Measurements from ENCODE around the gene CDKN2A. TPM values are rescaled to one million over a fixed set of nuclear protein-coding genes. Genes with fewer than 3 reads are reported as not detected.

Gene CDKN2A
- total RNA-seq (2014; rRNA removed; shearing (Covaris generic)), result not detected in 2 replicates

GRCh38 chr9:21993893-21994555, at the start of gene CDKN2A:
CDKN2A (minus strand) TSS chr9:21994392.
- DNase-seq (ENCODE audit: low spot score), result no peak

- DNase-seq (ENCODE audit: low spot score), result no peak
Measured at GRCh38 chr9:22043928-22044327, 49.7 kb upstream of the CDKN2A start.

DNA sequence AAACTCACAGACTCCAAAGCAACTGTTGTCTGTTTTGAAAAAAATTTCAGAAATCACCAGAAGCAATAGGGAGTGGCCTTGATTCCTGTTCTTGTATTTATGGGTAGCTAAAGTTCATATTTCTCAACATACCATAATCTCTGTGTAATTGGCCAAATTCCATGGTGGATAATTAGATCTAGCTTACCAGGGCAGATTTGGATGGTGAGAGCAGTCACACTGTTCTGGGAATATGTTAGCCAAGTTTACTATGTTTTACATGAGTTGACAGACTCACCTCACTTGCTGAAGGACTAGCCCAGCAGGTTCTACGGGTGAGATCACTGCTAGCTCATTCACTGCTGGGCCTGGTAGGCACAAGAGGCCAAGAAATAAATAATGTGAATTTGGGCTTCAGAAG, 47.6 kb upstream of the CDKN2A start:
- no peak for DNase-seq (ENCODE audit: low spot score)

DNA sequence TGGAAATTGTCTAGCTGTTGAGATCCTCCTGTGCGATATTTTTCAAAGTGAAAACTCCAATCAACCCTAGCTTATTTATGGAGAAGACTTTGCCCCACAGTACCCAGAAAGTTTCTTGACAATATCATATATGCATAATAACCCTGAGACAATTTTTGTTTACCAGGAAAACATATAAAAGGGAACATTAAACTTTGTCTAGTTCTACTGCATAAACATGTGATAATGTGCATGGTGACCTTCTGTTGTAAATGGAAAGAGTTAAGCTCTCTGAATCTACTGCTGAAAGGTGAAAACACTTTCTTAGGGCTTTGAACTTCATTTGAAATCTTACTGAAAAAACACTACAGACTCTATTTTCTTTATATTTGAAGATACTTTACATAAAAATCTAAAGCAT, 47.2 kb upstream of the CDKN2A start:
- no peak for DNase-seq (ENCODE audit: low spot score)

- DNase-seq (ENCODE audit: low spot score), result no peak
Measured at GRCh38 chr9:22040760-22041159, 46.6 kb upstream of the CDKN2A start.

GRCh38 chr9:22039258-22039657, 45.1 kb upstream of the CDKN2A start:
- DNase-seq (ENCODE audit: low spot score), result no peak

- no peak for DNase-seq (ENCODE audit: low spot score)
Measured at GRCh38 chr9:22037954-22038690, 43.9 kb upstream of the CDKN2A start.

GRCh38 chr9:22036866-22037626, 42.9 kb upstream of the CDKN2A start:
- DNase-seq (ENCODE audit: low spot score), result no peak

- no peak for DNase-seq (ENCODE audit: low spot score)
Measured at GRCh38 chr9:22035591-22036011, 41.4 kb upstream of the CDKN2A start.

GRCh38 chr9:22033012-22033630, 38.9 kb upstream of the CDKN2A start:
- no peak for DNase-seq (ENCODE audit: low spot score)

- DNase-seq (ENCODE audit: low spot score), result no peak
Measured at GRCh38 chr9:22031655-22032411, 37.6 kb upstream of the CDKN2A start.

DNA sequence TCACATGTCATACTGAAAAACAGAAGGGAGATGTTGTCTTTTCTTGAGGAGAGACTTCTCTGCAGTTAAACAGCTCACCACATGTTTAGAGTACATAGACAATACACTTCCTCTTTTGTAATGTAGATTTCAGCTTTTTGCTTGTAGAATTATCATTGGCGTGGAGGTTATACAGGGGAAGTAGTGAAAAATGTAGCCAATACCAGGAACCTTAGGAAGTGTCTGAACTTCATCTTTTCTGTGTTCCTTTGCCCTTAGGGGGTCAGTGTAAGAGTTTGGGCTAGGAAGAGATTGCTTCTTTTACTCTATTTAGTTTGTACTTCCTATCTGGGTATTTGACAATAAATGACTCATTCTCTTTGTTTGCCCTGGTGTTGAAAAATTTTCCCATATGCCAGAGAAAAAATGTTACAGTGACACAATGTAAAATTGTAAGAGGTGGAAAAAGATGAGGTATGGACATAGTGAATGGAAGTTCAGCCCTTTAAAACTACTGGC, 36.0 kb upstream of the CDKN2A start:
- no peak for DNase-seq (ENCODE audit: low spot score)

- no peak for DNase-seq (ENCODE audit: low spot score)
Measured at GRCh38 chr9:22029231-22029630, 35.0 kb upstream of the CDKN2A start.

DNA sequence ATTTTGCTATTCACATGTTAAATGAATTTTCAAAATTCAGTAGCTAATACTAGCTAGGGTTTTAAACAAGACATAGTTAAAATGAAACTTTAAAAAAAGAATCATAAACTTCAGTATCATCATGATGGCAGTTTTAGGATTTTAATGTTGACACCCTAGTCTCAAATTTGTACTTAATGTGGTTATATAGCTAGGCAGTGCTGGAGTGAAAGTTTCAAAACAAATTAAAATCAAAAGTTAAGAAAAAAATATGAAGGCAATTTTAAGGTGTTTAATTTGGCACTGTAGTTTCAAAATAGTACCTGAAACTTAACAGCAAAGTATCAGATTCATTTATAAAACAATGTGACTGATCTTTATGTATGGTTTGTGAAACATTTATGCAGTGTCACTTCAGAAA, 34.2 kb upstream of the CDKN2A start:
- DNase-seq (ENCODE audit: low spot score), result no peak

DNA sequence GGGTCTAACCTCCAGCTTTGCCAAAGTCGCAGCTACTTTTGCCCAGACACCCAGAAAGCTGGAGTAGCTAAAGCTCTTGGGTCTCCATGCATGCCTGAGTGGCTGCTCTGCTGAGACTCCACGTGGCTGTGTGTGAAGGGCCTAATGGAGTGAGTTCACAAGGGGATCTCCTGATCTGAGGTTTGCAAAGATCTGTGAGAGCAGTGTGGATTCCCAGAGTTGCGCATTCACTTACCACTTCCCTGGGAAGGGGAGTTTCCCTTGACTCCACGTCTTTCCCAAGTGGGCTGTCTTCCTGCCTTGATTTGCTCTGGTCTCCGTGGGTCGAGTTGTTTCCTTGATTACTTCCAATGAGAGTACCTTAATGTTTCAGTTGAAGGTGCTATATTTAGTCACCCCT, 32.5 kb upstream of the CDKN2A start:
- no peak for DNase-seq (ENCODE audit: low spot score)

DNA sequence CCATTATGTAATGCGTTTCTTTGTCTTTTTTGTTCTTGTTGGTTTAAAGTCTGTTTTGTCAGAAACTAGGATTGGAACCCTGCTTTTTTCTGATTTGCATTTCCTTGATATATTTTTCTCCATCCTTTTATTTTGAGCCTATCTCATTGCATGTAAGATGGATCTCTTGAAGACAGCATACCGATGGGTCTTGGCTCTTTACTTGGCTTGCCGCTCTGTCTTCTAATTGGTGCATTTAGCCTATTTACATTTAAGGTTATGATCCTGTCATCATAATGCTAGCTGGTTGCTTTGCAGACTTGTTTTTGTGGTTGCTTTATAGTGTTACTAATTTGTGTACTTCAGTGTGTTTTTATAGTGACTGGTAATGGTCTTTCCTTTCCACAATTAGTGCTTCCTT, 28.2 kb upstream of the CDKN2A start:
- no peak for DNase-seq (ENCODE audit: low spot score)

- no peak for DNase-seq (ENCODE audit: low spot score)
Measured at GRCh38 chr9:22010866-22011625, 16.9 kb upstream of the CDKN2A start.

GRCh38 chr9:22009506-22009867, 15.3 kb upstream of the CDKN2A start:
- DNase-seq (ENCODE audit: low spot score), result no peak

DNA sequence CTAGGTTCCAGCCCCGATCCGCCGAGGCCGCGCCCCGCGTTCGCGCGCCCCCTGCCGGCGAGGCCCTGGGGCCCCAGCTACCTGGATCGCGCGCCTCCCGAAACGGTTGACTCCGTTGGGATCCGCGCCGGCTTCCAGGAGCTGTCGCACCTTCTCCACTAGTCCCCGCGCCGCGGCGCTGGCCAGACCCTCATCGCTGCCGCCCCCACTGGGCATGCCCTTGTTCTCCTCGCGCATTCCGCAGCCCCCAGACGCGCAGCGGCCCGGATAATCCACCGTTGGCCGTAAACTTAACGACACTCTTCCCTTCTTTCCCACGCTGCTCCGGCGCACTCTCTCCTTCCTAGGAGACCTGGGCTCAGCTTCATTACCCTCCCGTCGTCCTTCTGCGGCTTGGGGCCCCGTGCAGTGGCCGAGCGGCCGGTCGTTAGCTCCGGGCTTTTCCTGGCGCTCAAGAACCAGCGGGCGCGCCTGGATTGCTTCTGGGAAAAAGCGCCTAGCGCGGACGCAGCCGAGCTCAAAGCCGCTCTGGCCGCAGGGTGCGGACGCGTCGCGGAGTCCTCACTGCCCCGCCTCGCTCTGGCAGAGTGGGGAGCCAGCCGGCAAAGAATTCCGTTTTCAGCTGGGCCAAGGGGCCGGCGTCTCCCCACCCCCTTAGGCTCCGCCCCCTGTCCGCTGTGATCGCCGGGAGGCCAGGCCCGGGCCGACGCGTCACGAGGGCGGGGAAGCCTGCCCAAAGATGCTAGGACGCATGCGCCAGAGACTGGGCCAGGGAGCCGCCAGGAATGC, 14.7 kb upstream of the CDKN2A start, which contains the start of gene CDKN2B:
Gene CDKN2B, minus strand, starts transcription at position 589 of the 789 bp plus-strand sequence. Its CDS starts 352 bp downstream, at position 237.
- DNase-seq (ENCODE audit: low spot score), result no peak

DNA sequence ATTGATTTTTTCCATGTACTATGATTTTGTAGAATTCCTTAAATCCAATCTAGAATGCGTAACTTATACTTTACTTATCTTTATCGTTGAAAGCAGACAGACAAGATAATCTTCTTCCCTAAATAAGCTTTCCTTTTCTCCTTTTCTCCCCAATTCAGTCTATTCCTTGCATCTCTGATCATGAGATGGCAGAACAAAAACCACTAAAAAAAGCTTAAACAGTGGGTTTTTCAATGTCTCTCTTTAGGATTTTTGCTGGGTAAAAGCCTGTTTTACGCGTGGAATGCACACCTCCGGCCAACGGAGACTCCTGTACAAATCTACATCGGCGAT, 14.2 kb upstream of the CDKN2A start:
- no peak for DNase-seq (ENCODE audit: low spot score)
